IMR-90 (cell line): ENCODE data around the gene RNGTT. TPM values are rescaled to one million over a fixed set of nuclear protein-coding genes. Genes with fewer than 3 reads are reported as not detected.

Source experiments
- ATAC-seq: fragments of 200-7000 bp; cut with Tn5 transposase; 2 replicates; pipeline ENCODE4 v1.9.1; 2020; ENCODE audit warnings: low read depth, mild to moderate bottlenecking, moderate library complexity
- BruUV-seq: library from RNA; stranded (reverse); fragments of 400-500 nt; replicated peaks from 2 replicates; lab custom pipeline; 2021; lab: Mats Ljungman, UMichigan
- CTCF ChIA-PET: fragments of 300-600 bp; formaldehyde crosslinking; extraction: SDS; loops from one replicate; lab custom pipeline; 2021; ENCODE audit warnings: antibody characterized with exemption; lab: Yijun Ruan, JAX
- POLR2A ChIA-PET: fragments of 300-600 bp; sonication (Branson Sonifier 250); formaldehyde crosslinking; loops from one replicate; lab custom pipeline; 2022; ENCODE audit warnings: antibody characterized with exemption; ENCODE audit not compliant: unreplicated experiment; lab: Charles Lee
- DNase-seq: peaks from one replicate; pipeline ENCODE4 v3.0.0; 2013
- H2AFZ ChIP-seq: replicated peaks from 2 replicates; pipeline ENCODE3; 2013; ENCODE audit warnings: low read length, mild to moderate bottlenecking; ENCODE audit not compliant: poor library complexity
- H2AK5ac ChIP-seq: 2 replicates; pipeline ENCODE4 v1.6.1; 2013; ENCODE audit warnings: low read depth, low read length, inconsistent platforms
- H2AK9ac ChIP-seq: replicated peaks from 2 replicates; pipeline ENCODE3; 2013; ENCODE audit warnings: mild to moderate bottlenecking, low read depth, low read length, moderate library complexity; ENCODE audit not compliant: poor library complexity
- H2BK120ac ChIP-seq: 2 replicates; pipeline ENCODE4 v1.6.1; 2013; ENCODE audit warnings: low read depth, low read length, inconsistent platforms
- H2BK15ac ChIP-seq: 3 replicates; pipeline ENCODE4 v1.6.1; 2013; ENCODE audit warnings: low read depth, low read length, inconsistent platforms
- H2BK20ac ChIP-seq: 2 replicates; pipeline ENCODE4 v1.6.1; 2013; ENCODE audit warnings: low read depth, mild to moderate bottlenecking, inconsistent platforms, low read length, moderate library complexity
- H2BK5ac ChIP-seq: 2 replicates; pipeline ENCODE4 v1.6.1; 2013; ENCODE audit warnings: mild to moderate bottlenecking, low read depth, low read length, inconsistent platforms; ENCODE audit not compliant: poor library complexity, severe bottlenecking
- H3K14ac ChIP-seq: replicated peaks from 2 replicates; pipeline ENCODE4 v1.6.1; 2013; ENCODE audit warnings: low read depth, low read length, inconsistent platforms
- H3K18ac ChIP-seq: 2 replicates; pipeline ENCODE4 v1.6.1; 2013; ENCODE audit warnings: low read depth, low read length, control low read depth
- H3K23ac ChIP-seq: 2 replicates; pipeline ENCODE4 v1.6.1; 2013; ENCODE audit warnings: low read depth, low read length, inconsistent platforms
- H3K27ac ChIP-seq: 2 replicates; pipeline ENCODE4 v1.5.1; 2013; ENCODE audit warnings: mild to moderate bottlenecking, control low read depth, low read length; ENCODE audit not compliant: insufficient read depth
- H3K27me3 ChIP-seq: 2 replicates; pipeline ENCODE4 v1.6.1; 2013; ENCODE audit warnings: low read length; ENCODE audit not compliant: control insufficient read depth, insufficient read depth
- H3K36me3 ChIP-seq: 2 replicates; pipeline ENCODE4 v1.6.1; 2013; ENCODE audit warnings: low read length, mixed read lengths; ENCODE audit not compliant: control insufficient read depth, insufficient read depth
- H3K4ac ChIP-seq: 2 replicates; pipeline ENCODE4 v1.6.1; 2013; ENCODE audit warnings: low read depth, low read length, inconsistent platforms
- H3K4me1 ChIP-seq: 2 replicates; pipeline ENCODE4 v1.6.1; 2013; ENCODE audit warnings: low read length, mixed read lengths; ENCODE audit not compliant: control insufficient read depth, insufficient read depth
- H3K4me2 ChIP-seq: 2 replicates; pipeline ENCODE4 v1.6.1; 2013; ENCODE audit warnings: low read depth, mild to moderate bottlenecking, control low read depth, low read length, moderate library complexity
- H3K4me3 ChIP-seq: 2 replicates; pipeline ENCODE4 v1.5.1; 2013; ENCODE audit warnings: low read depth, mild to moderate bottlenecking, control low read depth, low read length, moderate library complexity; ENCODE audit not compliant: insufficient read depth
- H3K56ac ChIP-seq: 2 replicates; pipeline ENCODE4 v1.6.1; 2013; ENCODE audit warnings: low read length, inconsistent platforms; ENCODE audit not compliant: insufficient read depth; ENCODE audit errors: extremely low read depth
- H3K79me1 ChIP-seq, 2 experiments: 2 replicates each; pipeline ENCODE4 v1.6.1; 2013; ENCODE audit warnings: low read length in 2 of 2, inconsistent platforms in 1 of 2, low read depth in 1 of 2
- H3K9ac ChIP-seq: 2 replicates; pipeline ENCODE4 v1.6.1; 2013; ENCODE audit warnings: low read depth, low read length, control low read depth
- H3K9me1 ChIP-seq: 2 replicates; pipeline ENCODE4 v1.6.1; 2013; ENCODE audit warnings: low read length, inconsistent platforms; ENCODE audit not compliant: insufficient read depth
- H3K9me3 ChIP-seq: 2 replicates; pipeline ENCODE4 v1.6.1; 2013; ENCODE audit warnings: low read length; ENCODE audit not compliant: control insufficient read depth, insufficient read depth
- H4K20me1 ChIP-seq: 2 replicates; pipeline ENCODE4 v1.6.1; 2013; ENCODE audit warnings: low read length, inconsistent platforms; ENCODE audit not compliant: insufficient read depth
- H4K5ac ChIP-seq: 2 replicates; pipeline ENCODE4 v1.6.1; 2013; ENCODE audit warnings: mild to moderate bottlenecking, low read depth, low read length, control low read depth
- H4K8ac ChIP-seq, 2 experiments: 2 replicates each; pipeline ENCODE4 v1.6.1; 2013; ENCODE audit warnings: low read depth in 2 of 2, low read length in 2 of 2, control low read depth in 1 of 2, inconsistent platforms in 1 of 2
- H4K91ac ChIP-seq: 2 replicates; pipeline ENCODE4 v1.6.1; 2013; ENCODE audit warnings: low read depth, low read length, inconsistent platforms; ENCODE audit not compliant: insufficient read depth
- CHD1 ChIP-seq: IDR thresholded peaks from 2 replicates; pipeline ENCODE4 v1.6.1; 2012; ENCODE audit warnings: low read depth, low read length, improper control_type of control experiment
- ELK1 ChIP-seq: fragments of 150-350 bp; IDR thresholded peaks from 2 replicates; pipeline ENCODE4 v1.6.1; 2016; ENCODE audit warnings: low read depth, mild to moderate bottlenecking, low read length, moderate library complexity, borderline replicate concordance
- FOS ChIP-seq: fragments of 150-350 bp; IDR thresholded peaks from 2 replicates; pipeline ENCODE4 v1.6.1; 2016; ENCODE audit warnings: low read depth, low read length
- MAFK ChIP-seq: IDR thresholded peaks from 2 replicates; pipeline ENCODE4 v1.6.1; 2012; ENCODE audit warnings: low read depth, low read length, improper control_type of control experiment
- MAZ ChIP-seq: IDR thresholded peaks from 2 replicates; pipeline ENCODE4 v1.6.1; 2012; ENCODE audit warnings: low read depth, mild to moderate bottlenecking, low read length, improper control_type of control experiment, moderate library complexity, borderline replicate concordance
- MXI1 ChIP-seq: IDR thresholded peaks from 2 replicates; pipeline ENCODE4 v1.6.1; 2012; ENCODE audit warnings: low read depth, mild to moderate bottlenecking, low read length, moderate library complexity, borderline replicate concordance
- NFE2L2 ChIP-seq: fragments of 150-350 bp; IDR thresholded peaks from 2 replicates; pipeline ENCODE4 v1.6.1; 2016; ENCODE audit warnings: low read depth, mild to moderate bottlenecking, low read length
- POLR2A ChIP-seq: IDR thresholded peaks from 2 replicates; pipeline ENCODE4 v1.6.1; 2012; ENCODE audit warnings: mild to moderate bottlenecking, low read depth, low read length
- RAD21 ChIP-seq: IDR thresholded peaks from 2 replicates; pipeline ENCODE4 v1.6.1; 2012; ENCODE audit warnings: low read length, improper control_type of control experiment
- RFX5 ChIP-seq: IDR thresholded peaks from 2 replicates; pipeline ENCODE4 v1.8.0; 2012; ENCODE audit warnings: low read depth, mild to moderate bottlenecking, low read length, moderate library complexity
- USF2 ChIP-seq: fragments of 150-350 bp; IDR thresholded peaks from 2 replicates; pipeline ENCODE4 v1.6.1; 2017; ENCODE audit warnings: mild to moderate bottlenecking, antibody characterized with exemption, low read length, low read depth
- WGBS, 2 experiments: methylation state at CpG; one replicate each; pipeline versions ENCODE4 v1.1.5 to v1.1.7; 2013; ENCODE audit warnings: missing lambda C conversion rate in 2 of 2; ENCODE audit not compliant: insufficient read length in 1 of 2; ENCODE audit errors: extremely low coverage in 2 of 2; 5-methylcytosine and 5-hydroxymethylcytosine counted together
- dilution Hi-C: fragments of 300-500 bp; cut with HindIII; formaldehyde crosslinking; loops from one replicate; pipeline ENCODE4 v1.14.3; 2018; ENCODE audit warnings: low sequenced_read_pairs; ENCODE audit not compliant: unreplicated experiment
- in situ Hi-C: fragments of 300-500 bp; cut with MboI; formaldehyde crosslinking; loops from 3 replicates; pipeline ENCODE4 v1.14.3; 2019; ENCODE audit warnings: low sequenced_read_pairs, inconsistent platforms, mixed read lengths
- intact Hi-C: fragments of 100-400 bp; cut with micrococcal nuclease; formaldehyde crosslinking; loops from 2 replicates; pipeline ENCODE4 v1.10.0; 2022
- polyA plus RNA-seq, 3 experiments: library from polyadenylated mRNA; depleted of rRNA; stranded (reverse); fragments of >200 nt; gene quantifications; 2 replicates each; pipeline ENCODE4 v1.2.3, GENCODE V29; 2012; ENCODE audit warnings: low replicate concordance in 1 of 3
- total RNA-seq: library from RNA; depleted of rRNA; stranded (reverse); fragments of >200 nt; gene quantifications from 2 replicates; pipeline ENCODE4 v1.2.3, GENCODE V29; 2012
- TF ChIP-seq, protein P1 (sequence below): conservative IDR thresholded peaks from 2 replicates; pipeline ENCODE4 v1.5.1; 2012; ENCODE audit warnings: mild to moderate bottlenecking, low read depth, low read length, improper control_type of control experiment

The RNGTT gene
- total and polyA plus RNA-seq, 2 of the 4 experiments (the other 2 are of a cell fraction): 5.4 to 21.7 TPM

DNA sequence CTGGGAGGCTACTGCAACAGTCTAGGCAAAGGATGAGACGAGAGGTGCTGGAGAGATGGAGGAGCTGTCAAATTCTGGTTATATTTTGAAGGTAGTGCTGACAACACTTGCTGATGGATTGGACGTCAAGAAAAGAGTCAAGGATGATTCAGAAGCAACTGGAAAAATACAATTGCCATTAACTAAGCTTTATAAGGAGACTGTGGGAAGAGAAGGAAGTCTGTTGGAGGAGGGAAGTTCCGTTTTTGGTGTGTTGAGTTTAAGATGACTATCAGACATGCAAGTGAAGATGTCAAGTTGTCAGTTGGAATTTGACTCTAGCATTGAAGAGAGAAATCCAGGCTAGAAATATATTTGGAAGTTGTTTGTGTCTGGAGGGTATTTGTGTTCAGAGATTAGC is 358.1 kb downstream of the RNGTT start:
- ATAC-seq (no peak), DNase-seq (no peak)
- Histone ChIP-seq H2BK5ac (no peak overlapping the region), H3K4me3 (no peak overlapping the region), H2AFZ (no peak overlapping the region), H2AK9ac (no peak overlapping the region), H3K9me3 (no peaks in the 10 kb centered on the region), H3K18ac (no peak overlapping the region), H3K27me3 (no peaks in the 10 kb centered on the region), H3K27ac (no peak overlapping the region), H3K9me1 (no peaks in the 10 kb centered on the region), H3K4ac (no peak overlapping the region), H2BK20ac (no peak overlapping the region), H3K14ac (no peak overlapping the region), H4K8ac (no peak overlapping the region), H2BK120ac (no peak overlapping the region), H4K20me1 (no peaks in the 10 kb centered on the region), H2AK5ac (no peak overlapping the region), H4K91ac (no peak overlapping the region), H3K36me3 (no peaks in the 10 kb centered on the region), H3K56ac (no peak overlapping the region), H3K4me1 (no peaks in the 10 kb centered on the region), H3K79me1 (no peaks in the 10 kb centered on the region), H3K4me2 (no peak overlapping the region), H3K9ac (no peak overlapping the region), H3K23ac (no peak overlapping the region), H4K5ac (no peak overlapping the region), H2BK15ac (no peak overlapping the region)
- 40% methylated on average over 1 of the region's 3 CpGs; no CpG with 5 or more reads in 1 of the 2 experiments for WGBS, 2 experiments
- dilution Hi-C loops (no loop called here), in situ Hi-C loops (no loop called here), intact Hi-C loops (no loop called here)
- CTCF ChIA-PET: no interaction called here
- BruUV-seq: no TSS peak
- TF ChIP-seq MAFK (no peak), CHD1 (no peak), USF2 (no peak), MXI1 (no peak), NFE2L2 (no peak), ELK1 (no peak), MAZ (no peak), RAD21 (no peak), POLR2A (no peak), RFX5 (no peak), FOS (no peak)
- TF ChIP-seq, protein P1, sequence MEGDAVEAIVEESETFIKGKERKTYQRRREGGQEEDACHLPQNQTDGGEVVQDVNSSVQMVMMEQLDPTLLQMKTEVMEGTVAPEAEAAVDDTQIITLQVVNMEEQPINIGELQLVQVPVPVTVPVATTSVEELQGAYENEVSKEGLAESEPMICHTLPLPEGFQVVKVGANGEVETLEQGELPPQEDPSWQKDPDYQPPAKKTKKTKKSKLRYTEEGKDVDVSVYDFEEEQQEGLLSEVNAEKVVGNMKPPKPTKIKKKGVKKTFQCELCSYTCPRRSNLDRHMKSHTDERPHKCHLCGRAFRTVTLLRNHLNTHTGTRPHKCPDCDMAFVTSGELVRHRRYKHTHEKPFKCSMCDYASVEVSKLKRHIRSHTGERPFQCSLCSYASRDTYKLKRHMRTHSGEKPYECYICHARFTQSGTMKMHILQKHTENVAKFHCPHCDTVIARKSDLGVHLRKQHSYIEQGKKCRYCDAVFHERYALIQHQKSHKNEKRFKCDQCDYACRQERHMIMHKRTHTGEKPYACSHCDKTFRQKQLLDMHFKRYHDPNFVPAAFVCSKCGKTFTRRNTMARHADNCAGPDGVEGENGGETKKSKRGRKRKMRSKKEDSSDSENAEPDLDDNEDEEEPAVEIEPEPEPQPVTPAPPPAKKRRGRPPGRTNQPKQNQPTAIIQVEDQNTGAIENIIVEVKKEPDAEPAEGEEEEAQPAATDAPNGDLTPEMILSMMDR: no peak
- POLR2A ChIA-PET: no interaction called here
